ENCODE data around the gene PTPN11. TPM values are rescaled to one million over a fixed set of nuclear protein-coding genes. Genes with fewer than 3 reads are reported as not detected.

Gene PTPN11
- total and polyA plus RNA-seq, 2 of the 8 experiments (the other 6 are each of a cell fraction or from before 2014, with no cell fraction given): 28.3 to 133 TPM

GRCh38 chr12:112535017-112535416 is 116.3 kb downstream of the PTPN11 start:
- Histone ChIP-seq H2BK5ac (ENCODE audit: low read depth, low read length) (no peak overlapping the region), H3K9me3 (ENCODE audit: insufficient read depth in 2 of 2, low read depth in 1 of 2, low read length in 1 of 2) (no peaks in the 10 kb centered on the region), H2BK12ac (ENCODE audit: low read depth, low read length) (no peak overlapping the region), H4K5ac (ENCODE audit: insufficient read length, low read depth, low read length) (no peak overlapping the region), H4K8ac (ENCODE audit: extremely low read depth, insufficient read depth, low read length) (no peak overlapping the region), H2AK5ac (ENCODE audit: low read depth, low read length) (no peak overlapping the region), H3K56ac (replicated peaks; ENCODE audit: insufficient read length, low read depth, low read length) (no peak overlapping the region), H3K4ac (replicated peaks; ENCODE audit: insufficient read length, low read depth, low read length) (no peak overlapping the region), H3K23me2 (ENCODE audit: low read depth, low read length) (peaks cover 3% of the 10 kb centered on the region; the same call in 1 of the 2 replicates), H3K27ac (ENCODE audit: low read depth, low read length) (no peak overlapping the region), H3K14ac (ENCODE audit: insufficient read length) (no peak overlapping the region), H4K20me1 (replicated peaks in 1 of 2; ENCODE audit: control insufficient read depth in 1 of 2, insufficient read depth in 2 of 2, low read length in 2 of 2) (no peaks in the 10 kb centered on the region), H3K79me2 (ENCODE audit: control insufficient read depth in 1 of 2, insufficient read depth in 2 of 2, low read length in 2 of 2) (no peaks in the 10 kb centered on the region), H4K91ac (replicated peaks; ENCODE audit: insufficient read length, low read length) (no peak overlapping the region), H2BK20ac (ENCODE audit: low read length) (no peak overlapping the region; the same call in 1 of the 2 replicates), H3K79me1 (ENCODE audit: low read depth, low read length) (no peaks in the 10 kb centered on the region; the same call in 1 of the 2 replicates), H2BK120ac (replicated peaks; ENCODE audit: low read depth, low read length) (no peak overlapping the region), H3K4me3 (ENCODE audit: extremely low read depth in 1 of 4, insufficient read depth in 2 of 4, low read depth in 3 of 4, low read length in 4 of 4) (no peak overlapping the region), H3K4me1 (replicated peaks in 1 of 4; ENCODE audit: control insufficient read depth in 3 of 4, insufficient read depth in 4 of 4, low read length in 3 of 4) (no peaks in the 10 kb centered on the region), H3K18ac (ENCODE audit: extremely low read depth, low read length) (no peak overlapping the region), H3K27me3 (replicated peaks in 1 of 4; ENCODE audit: control insufficient read depth in 3 of 4, extremely low read depth in 1 of 4, insufficient read depth in 3 of 4, low read length in 3 of 4) (no peaks in the 10 kb centered on the region), H2AFZ (ENCODE audit: low read length) (no peak overlapping the region), H3K4me2 (ENCODE audit: insufficient read depth in 1 of 2, low read depth in 2 of 2, low read length in 2 of 2) (no peak overlapping the region), H3K9ac (replicated peaks in 1 of 4; ENCODE audit: extremely low read depth in 1 of 4, low read depth in 3 of 4, low read length in 3 of 4) (no peak overlapping the region), H3K23ac (ENCODE audit: insufficient read length) (no peak overlapping the region), H3K36me3 (ENCODE audit: control insufficient read depth in 2 of 4, insufficient read depth in 4 of 4, low read length in 3 of 4) (no peaks in the 10 kb centered on the region), H2BK15ac (ENCODE audit: low read length) (no peak overlapping the region)
- ChIA-PET POLR2A (ENCODE audit: partially characterized antibody) (no interaction called here), CTCF (ENCODE audit: partially characterized antibody) (interaction anchor here (1.0 kb wide), 1 partner anchor 35 kb away, joined by 3 read pairs; no protein-coding TSS in a partner anchor)
- 89% methylated on average over 5 of the region's 6 CpGs; no CpG with 5 or more reads in 1 of the 2 experiments for WGBS, 2 experiments (ENCODE audit: extremely low coverage in 1 of 2, insufficient coverage in 1 of 2, insufficient read length in 1 of 2, insufficient replicate concordance in 2 of 2, low coverage in 1 of 2, low lambda C conversion rate in 2 of 2, missing lambda C conversion rate in 1 of 2)
- FAIRE-seq (no peak), DNase-seq (ENCODE audit: low read depth in 1 of 2, low spot score in 2 of 2) (no peak)
- no peak for TF ChIP-seq SIRT6 (IDR thresholded peaks at IDR 0.05; ENCODE audit: low read length)
- TF ChIP-seq SAP30 (IDR thresholded peaks at IDR 0.05; ENCODE audit: insufficient read depth, insufficient replicate concordance, low read length): no peak
- no peak for TF ChIP-seq SP4 (IDR thresholded peaks at IDR 0.05; ENCODE audit: low read length)
- no peak for TF ChIP-seq RAD21 (IDR thresholded peaks at IDR 0.05 in 1 of 2, conservative IDR thresholded peaks at IDR 0.05 in 1 of 2; ENCODE audit: low read depth in 2 of 2, low read length in 2 of 2)
- TF ChIP-seq TAF1 (IDR thresholded peaks at IDR 0.05; ENCODE audit: low read depth, low read length): no peak
- TF ChIP-seq POLR2AphosphoS5 (IDR thresholded peaks at IDR 0.05; ENCODE audit: low read depth, low read length): no peak
- no peak for TF ChIP-seq TEAD4 (IDR thresholded peaks at IDR 0.05; ENCODE audit: low read depth, low read length)
- TF ChIP-seq POU5F1 (IDR thresholded peaks at IDR 0.05; ENCODE audit: low read depth, low read length): no peak
- TF ChIP-seq POLR2A (IDR thresholded peaks at IDR 0.05; ENCODE audit: control extremely low read depth in 1 of 2, low read depth in 2 of 2, low read length in 2 of 2): no peak
